HG03108 (cell line): ENCODE measurements around the gene SGO2.
"Not testable (repeated sequence)": the region's sequence is repeated elsewhere in the genome, so short reads cannot be mapped to it uniquely, and the experiment has no call there.

Experiments used
- ATAC-seq: cut with Tn5 transposase; IDR thresholded peaks from one replicate; pipeline ENCODE4 v1.9.1; 2021; ENCODE audit warnings: moderate library complexity; ENCODE audit not compliant: unreplicated experiment

Gene SGO2

DNA sequence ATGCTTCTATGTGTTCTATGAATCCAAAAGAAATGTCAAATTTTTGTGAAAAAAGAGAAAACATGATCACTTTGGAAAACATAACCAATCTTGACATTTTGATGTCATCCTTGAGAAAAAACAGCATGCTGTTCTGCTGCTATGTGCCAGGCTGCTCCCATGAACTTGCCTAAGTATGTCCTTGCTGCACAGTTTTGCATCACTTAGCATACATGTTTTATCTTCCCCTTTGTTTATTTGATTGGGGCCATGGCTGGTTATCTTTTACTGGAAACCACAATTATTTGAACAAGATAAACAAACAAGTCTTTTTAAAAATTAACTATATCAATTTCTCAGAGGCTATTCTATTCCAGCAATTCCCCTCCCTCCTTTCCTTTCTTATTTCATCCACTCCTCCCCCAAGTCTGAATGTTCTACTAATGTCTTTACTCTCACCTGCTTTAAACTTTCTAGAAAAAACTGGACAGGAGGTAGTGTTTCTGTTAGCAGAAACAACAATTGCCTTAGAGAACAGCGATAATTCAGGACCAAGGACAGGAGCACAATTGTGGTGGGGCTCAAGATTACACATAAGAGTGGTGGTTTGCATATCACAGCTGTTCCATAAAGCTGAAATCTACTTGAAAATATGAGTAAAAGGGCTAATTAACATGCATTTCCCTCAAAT is 66.5 kb downstream of the SGO2 start:
- ATAC-seq = no peak

DNA sequence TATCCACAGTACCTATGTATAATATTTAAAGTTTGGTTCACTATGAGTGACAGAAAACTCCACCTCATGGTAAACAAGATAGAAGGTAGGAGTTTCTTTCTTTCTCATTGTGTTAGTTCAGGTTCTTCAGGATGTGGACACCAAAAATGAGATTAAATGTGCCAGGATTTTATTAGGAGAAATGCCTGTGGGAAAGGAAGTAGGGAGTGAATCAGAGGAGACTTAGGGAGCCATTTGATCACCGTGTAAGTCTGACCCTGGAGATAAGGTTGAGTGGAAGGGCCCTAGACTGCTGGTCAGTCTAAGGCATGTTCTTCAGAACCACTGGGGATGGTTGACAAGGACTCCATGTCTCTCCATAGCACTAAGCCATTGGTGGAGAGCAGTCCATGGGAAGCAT is 67.9 kb downstream of the SGO2 start:
- no peak for ATAC-seq

DNA sequence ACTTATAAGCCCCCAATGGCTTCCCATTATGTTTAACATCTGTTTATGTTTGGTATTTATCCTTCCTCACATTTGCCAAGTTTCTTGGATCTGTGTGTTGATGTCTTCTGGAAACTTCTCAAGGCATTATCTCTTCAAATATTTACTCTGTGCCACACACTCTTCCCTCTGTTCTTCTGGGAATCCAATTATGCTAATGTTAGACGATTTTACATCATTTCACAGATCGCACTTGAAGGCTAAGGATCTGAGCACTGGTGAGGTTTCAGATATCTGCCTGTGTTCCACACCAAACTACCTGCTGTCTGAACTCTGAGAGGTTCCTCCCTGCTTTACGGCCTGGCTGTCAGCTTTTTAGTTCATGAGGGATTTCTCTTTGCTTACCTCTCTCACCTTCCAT is 69.9 kb downstream of the SGO2 start:
- no peak for ATAC-seq

DNA sequence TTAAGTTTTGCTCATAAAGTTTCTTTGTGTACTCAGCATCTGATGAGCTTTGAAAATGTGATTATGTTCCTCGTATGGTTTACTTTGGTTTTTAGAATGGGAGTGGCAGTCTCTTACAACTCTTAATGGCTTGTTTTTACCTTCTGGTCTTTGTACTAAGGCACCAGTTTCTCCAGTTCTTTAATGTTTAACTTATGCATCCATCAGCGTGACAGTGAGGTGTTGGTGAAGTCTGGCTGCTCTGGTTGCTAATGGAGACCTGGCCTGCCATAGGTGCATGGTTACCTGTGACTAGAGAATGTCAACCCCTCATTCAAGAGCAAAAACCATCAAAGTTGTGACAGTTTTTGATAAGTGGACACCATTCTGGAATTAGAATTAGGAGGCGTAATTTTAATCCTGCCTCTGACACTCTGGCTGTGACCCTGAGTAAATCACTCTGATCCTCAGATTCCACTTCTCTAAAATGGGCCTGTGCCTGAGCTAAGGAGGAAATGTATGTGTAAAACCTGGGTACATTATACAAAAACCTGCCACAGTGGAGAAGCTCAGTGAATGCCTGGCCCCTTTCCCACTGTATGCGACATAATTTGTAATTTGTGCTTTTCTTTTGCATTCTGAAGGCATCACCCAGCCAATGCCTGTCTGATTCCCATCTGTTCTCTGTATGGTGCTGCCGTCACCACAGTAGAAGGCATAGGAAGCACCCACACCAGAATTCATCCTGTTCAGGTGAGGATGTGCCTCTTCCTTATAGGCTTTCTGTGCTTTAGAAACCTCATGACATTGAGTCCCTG is 71.0 kb downstream of the SGO2 start:
- no peak for ATAC-seq

DNA sequence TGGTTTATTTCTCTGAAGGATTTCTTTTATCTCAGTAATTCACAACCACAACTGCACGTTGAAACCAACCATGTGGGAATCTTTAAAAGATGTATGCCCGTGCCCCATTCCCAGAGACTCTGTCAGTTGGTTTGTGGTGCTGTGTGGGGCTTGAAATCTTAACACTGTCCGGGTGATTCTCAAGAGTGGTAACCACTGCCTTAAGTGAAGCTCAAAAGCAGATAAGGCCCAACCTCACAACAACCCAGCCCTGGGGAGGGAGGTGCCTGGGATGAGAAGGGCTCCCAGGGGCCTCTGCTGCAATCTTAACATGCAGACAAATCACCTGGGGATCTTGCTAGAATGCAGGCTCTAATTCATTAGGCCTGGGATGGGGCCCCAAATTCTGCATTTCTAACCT is 73.2 kb downstream of the SGO2 start:
- no peak for ATAC-seq

DNA sequence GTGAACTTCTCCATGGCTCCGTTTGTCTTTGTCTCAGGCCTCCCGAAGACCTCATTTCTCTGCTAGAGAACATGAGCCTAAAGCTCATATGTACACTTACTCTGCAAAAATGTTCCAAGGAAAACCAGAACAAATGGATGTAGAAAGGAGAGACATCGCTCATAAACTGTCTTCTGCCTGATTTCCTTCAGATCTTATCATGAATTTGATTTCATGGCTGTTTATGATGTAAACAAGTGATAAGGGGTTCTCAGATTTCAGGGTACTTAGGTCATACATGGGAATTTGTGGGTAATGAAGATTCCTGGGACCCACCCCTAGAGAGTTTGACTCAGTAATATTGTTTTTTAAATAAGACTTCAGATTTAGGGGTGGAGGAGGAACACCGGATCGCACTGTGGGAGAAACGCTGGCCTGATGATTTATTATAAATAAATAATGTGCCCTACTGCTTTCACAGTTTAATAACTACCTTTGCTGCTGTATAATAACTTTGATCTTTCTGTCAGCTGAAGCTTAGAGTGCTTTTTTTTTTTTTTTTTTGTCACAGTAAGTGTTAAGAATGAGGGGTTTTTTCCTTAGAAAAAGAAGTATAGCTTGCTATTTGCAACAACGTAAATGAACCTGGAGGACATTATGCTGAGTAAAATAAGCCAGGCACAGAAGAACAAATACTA is 74.7 kb downstream of the SGO2 start:
- no peak for ATAC-seq

DNA sequence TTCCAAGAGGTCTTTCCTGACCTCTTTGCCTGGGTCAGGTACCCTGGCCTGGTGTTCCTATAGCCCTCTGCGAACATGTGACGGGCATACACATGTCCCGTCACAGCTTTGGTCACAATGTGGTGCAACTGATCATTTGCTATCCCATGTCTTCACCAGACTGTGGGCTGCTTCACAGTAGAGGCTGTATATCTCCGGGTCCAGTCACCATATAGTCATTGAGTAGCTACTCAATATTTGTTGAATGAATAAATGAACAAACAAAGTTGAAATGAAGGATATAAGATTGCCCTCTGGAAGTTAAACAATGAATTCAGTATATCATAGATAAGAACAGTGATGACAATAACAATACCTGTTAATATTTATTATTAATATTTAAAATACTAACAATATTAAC is 76.6 kb downstream of the SGO2 start:
- no peak for ATAC-seq

DNA sequence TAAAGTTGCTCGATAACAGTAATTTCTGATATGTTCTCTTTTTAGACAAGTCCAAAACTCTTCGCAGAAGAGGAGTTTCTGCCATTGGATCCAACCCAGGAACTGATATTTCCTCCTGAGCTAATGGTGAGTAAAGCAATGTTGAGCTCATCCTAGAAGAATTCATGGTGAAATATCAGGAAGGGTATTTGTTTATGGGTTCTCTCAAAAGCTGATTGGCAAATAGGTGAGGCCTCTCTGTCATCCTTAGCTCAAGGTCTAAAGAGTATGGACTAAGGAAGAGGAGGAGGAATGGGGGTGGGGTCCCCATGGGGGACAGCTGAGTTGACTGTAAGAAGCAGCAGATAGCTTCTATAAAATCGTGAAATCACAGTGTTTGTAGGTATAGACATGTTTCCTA is 78.0 kb downstream of the SGO2 start:
- ATAC-seq = no peak

DNA sequence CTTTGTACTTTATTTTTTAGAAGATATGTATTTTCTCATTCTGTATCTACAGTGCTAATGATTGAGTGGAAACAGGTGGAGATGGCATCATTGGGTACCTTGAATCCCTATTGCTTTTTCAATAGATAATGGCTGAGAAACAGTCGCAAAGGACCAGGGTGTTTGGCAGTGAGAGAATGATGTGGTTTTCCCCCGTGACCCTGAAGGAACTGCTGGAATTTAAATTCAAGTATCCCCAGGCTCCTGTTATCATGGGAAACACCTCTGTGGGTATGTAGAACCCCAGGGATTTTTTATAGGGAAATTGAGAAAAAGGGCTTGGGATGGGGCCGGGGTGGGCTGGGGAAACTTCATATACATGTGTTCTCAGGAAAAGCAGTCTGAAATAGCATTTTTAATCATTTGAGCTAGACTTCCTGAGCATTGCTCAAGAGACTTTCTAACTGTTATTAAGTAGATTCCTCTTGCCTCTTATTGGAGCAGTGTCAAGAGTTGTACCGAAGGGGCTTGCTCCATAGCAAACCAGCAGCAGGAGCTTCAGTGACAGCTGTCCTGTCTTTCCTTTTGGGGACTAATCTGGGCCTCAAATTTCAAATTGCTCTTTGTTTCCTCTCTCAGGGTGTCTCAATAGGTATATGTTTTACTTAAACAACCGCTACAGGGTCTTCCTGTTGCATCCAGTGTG is 78.7 kb downstream of the SGO2 start:
- no peak for ATAC-seq

DNA sequence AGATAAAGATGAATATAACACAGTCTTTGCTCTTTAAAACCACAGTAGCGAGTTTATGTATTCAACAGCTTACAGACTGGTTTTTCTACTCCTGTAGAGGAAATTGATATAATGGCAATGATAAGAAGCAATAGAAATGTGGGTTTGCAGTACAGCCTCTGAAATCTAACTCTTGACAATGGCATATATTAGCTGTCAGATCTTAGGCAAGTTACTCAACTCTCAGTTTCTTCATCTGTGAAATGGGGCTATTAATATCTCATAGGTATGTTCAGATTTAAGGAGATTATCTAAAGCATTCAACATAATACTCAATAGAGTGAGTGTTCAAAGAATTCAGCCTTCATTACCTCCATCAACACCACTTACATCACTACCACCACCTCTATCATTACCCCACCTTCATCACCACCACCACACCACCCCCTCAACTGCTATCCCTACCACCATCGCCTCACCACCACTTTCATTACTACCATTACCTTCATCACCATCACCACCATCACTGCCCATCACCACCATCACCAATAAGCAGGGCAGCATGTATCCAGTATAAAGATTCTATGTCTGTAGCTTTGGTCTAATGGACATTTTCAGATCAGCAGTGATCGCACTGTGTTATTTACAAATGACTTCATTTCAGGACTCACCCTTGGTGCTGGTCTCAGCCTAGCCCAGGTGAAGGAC is 82.5 kb downstream of the SGO2 start:
- ATAC-seq = no peak

DNA sequence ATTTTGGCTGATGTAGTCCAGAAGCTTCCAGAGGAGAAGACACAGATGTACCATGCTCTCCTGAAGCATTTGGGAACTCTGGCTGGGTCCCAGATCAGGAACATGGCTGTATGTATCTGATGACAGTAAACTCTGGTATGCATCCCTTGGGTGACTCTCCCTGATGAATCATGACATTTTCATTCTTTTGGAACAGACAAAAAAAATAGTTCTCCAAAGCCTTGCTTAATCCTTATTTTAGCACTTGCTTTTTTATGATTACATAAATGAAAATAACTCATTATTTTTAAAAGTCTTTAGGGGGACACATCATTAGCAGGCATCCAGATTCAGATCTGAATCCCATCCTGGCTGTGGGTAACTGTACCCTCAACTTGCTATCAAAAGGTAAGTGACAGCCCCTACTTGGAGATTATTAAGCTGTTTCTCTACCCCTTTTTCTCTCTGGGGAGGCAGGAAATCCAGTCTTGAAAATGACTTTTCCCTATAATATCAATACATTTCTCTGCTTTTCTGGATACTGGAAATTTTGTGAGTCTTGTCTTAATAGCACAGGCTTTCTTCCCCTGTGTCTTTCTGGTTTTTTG is 83.1 kb downstream of the SGO2 start:
- ATAC-seq = no peak

DNA sequence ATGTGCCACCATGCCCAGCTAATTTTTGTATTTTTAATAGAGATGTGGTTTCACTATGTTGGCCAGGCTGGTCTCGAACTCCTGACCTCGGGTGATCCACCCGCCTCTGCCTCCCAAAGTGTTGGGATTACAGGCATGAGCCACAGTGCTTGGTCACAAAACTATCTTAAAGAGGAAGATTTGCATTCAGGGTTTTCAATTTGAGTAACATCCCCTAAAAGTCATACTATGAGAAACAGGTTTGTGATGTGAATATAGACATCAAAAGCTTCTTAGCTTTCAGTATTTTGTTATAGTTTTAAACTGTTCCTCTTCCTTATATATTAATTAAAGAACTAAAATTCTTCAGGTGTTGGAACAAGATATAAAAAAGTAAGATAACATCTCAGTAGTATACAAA is 84.2 kb downstream of the SGO2 start:
- not testable (repeated sequence) for ATAC-seq

DNA sequence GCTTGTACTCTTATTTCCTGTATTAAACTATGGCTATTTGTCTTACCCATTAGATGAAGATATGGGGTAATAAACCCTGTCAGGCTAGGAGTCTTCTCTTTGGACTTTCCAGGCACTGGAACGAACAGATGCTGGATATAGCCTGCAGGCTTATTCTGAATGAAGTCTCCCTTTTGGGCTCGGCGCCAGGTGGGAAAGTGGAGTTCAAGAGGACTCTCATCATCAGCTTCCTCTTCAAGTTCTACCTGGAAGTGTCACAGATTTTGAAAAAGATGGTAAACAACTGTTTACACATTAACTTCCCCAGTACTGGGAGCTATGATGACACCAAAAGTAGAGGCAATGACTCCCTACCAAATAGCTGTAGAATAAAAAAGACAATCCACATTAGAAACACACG is 87.7 kb downstream of the SGO2 start:
- ATAC-seq = no peak

DNA sequence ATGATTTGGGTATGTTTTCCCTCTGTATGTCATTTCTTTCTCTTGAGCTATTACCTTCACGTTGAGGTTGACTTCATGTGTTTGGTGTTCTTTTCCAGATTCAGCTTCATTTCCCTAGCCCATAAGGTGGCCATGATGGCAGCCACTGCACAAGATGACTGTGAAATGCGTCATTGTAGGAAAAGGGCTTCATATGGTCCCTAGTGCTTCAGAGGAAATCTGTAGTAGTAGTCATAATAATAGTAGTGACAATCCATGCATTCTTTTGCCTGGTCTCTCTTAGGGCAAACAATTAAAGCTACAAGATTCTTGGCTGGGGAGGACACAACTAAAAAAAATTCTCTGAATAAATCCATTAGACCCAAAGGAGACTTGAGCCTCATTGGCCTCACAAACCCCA is 88.2 kb downstream of the SGO2 start:
- ATAC-seq = no peak

DNA sequence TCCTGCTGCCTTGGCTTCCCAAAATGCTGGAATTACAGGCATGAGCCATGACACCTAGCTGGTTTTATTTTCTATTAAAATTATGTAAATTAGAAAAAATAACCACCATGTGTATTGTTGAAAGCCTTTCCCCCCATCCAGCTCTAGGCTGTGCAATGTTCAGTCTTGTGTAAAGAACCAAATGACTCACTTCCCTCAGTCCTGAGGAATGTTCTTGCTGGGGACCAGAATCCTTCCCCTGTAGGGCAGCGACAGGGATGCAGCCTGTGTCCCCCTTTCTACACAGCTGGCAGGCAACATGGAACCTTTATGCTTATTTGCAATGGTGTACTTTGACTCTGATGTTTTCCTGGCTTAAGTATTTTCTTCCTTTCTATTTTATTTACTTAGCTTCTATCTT is 89.2 kb downstream of the SGO2 start:
- no peak for ATAC-seq

DNA sequence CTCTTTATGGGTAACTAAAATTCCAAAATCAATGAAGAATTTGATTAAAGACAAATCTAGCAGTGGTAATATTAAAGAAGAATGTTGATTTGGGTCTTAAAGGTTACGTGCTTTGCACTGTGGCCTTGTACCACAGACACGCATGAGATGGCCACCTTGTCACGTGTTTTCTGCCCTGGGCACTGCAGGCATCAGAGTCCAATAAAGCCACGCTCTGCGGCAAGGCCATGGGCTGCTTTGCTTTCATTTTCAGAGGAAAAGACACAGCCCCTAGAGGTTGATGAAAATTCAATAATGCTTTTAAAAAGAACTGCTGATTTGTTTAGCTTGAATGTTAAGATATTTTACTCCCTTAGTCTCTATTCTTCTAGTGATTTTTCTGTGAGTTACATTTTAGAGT is 90.2 kb downstream of the SGO2 start:
- ATAC-seq = no peak

DNA sequence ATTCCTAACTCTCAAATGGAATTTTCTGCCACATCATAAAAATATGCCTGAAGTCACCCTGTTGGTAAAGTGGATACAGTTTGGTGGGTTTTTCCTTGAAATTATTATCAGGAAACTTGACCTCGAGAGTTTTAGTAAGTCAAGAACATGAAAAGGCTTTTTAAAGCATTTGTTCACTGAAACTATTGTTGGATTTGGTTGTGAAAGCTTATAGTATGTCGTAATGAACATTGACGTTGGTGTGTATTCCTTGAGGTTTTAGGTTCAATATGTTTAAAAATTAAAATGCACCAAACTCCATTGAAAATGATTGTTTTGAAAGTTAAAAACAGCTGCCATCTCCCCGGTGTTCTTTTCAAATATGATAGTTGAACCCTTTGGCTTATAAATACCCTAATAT is 90.6 kb downstream of the SGO2 start:
- no peak for ATAC-seq

DNA sequence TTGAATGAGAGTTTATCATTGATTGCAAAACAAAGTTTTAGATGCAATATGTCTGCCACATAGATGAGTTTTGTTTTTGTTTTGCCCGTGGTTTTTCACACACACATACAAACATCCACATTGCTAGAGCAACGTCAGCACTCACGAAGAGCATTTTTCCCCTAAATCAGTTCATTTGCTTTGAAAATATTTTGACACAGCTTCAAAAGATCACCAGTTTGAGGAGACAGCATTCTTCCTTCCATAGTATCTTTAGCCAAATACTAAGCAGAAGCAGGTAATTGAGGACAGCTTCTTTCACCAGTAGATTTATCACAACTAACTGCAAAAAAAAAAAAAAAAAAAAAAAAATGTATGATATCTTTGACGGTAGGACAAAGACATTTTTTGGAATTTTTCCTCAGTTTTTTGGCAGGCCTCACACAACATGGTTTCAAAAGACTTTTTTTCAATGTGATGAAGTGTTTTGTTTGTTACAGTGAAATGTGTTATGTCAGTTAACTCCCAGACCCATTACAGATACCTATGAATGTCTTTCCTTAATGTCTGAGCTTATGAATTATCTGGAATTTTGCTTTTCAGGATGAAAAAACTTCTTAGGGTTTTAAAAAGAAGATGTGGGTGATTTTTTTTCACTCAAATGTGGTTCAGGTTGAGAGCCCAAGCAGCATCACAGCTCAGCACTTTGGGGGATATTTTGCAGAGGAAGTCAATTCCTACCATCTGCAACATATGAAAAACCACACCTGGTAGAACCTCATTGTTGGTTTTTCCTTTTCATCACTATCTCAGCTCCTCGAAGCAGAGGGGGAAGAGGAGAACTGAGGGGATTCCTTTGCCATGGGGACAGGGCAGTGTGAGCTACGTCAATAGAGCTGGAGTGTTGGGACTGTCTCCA is 91.4 kb downstream of the SGO2 start:
- no peak for ATAC-seq

DNA sequence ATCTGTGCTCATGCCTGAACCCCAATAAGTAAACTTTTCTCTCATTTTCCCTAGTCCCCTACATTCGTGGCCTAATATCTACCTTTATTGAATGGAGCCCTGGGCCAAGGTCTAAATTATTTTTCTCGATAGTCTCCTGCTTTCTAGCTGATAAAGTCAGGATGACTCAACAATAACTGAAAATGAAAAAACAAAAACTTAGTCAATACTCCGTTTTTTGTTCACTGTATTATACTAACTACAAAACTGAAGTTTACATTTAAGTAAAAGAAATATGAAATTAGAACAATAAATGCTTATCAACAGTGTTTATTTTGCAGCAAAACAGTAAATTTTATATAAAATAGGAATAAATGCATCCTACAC is 92.0 kb downstream of the SGO2 start:
- ATAC-seq = no peak

DNA sequence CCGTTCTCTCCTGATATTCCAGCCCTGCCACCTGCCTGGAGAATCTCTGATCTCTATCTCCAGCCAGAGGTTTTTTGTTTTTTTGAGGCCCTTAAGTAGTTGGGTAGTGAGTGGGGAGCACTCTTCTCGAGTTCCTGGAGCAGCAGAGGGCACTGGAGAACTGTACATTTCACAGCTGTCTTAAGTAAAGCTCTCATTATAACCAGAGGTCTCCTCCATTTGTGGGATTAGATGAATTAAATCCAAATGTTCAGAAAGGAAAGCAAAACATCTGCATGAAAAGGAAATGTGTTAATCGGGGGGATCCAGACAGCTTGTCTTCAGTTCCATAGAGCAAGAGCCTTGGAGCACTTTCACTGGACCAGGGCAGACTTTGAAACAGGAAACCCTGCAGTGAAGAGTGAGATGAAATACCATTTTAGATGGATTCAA is 92.6 kb downstream of the SGO2 start:
- no peak for ATAC-seq
